GM18508 (cell line): Measurements from ENCODE around the gene ZNF445.
A peak's percentile ranks its signal among the peaks of the same experiment; 100 is the strongest.
"Not testable (repeated sequence)": the region's sequence is repeated elsewhere in the genome, so short reads cannot be mapped to it uniquely, and the experiment has no call there.

Source experiments
- ATAC-seq: cut with Tn5 transposase; IDR thresholded peaks from one replicate; pipeline ENCODE4 v1.9.1; 2021; ENCODE audit warnings: moderate number of reproducible peaks; ENCODE audit not compliant: insufficient read depth, unreplicated experiment

The ZNF445 gene

GRCh38 chr3:44439499-44440295 is 37.8 kb downstream of the ZNF445 start:
- ATAC-seq: peak; percentile 92

GRCh38 chr3:44437800-44438199 is 39.7 kb downstream of the ZNF445 start:
- no peak for ATAC-seq

- no peak for ATAC-seq
Observed at GRCh38 chr3:44436181-44436580, 41.3 kb downstream of the ZNF445 start.

- ATAC-seq: no peak
Observed at GRCh38 chr3:44434834-44435510, 42.5 kb downstream of the ZNF445 start.

GRCh38 chr3:44430466-44430865 is 47.0 kb downstream of the ZNF445 start:
- no peak for ATAC-seq

GRCh38 chr3:44429459-44429858 is 48.0 kb downstream of the ZNF445 start:
- no peak for ATAC-seq

- no peak for ATAC-seq
Observed at GRCh38 chr3:44428910-44429309, 48.6 kb downstream of the ZNF445 start.

GRCh38 chr3:44427683-44428082 is 49.8 kb downstream of the ZNF445 start:
- no peak for ATAC-seq

GRCh38 chr3:44424758-44425157 is 52.7 kb downstream of the ZNF445 start:
- no peak for ATAC-seq

- ATAC-seq: no peak
Observed at GRCh38 chr3:44421280-44421679, 56.2 kb downstream of the ZNF445 start.

- no peak for ATAC-seq
Observed at GRCh38 chr3:44420676-44421075, 56.8 kb downstream of the ZNF445 start.

- ATAC-seq: no peak
Observed at GRCh38 chr3:44419923-44420650, 57.4 kb downstream of the ZNF445 start.

- no peak for ATAC-seq
Observed at GRCh38 chr3:44419116-44419922, 58.2 kb downstream of the ZNF445 start.

GRCh38 chr3:44418549-44418948 is 58.9 kb downstream of the ZNF445 start:
- ATAC-seq: no peak

- ATAC-seq: not testable (repeated sequence)
Observed at GRCh38 chr3:44418118-44418517, 59.4 kb downstream of the ZNF445 start.

GRCh38 chr3:44416031-44417030 is 61.1 kb downstream of the ZNF445 start:
- no peak for ATAC-seq

GRCh38 chr3:44415421-44415820 is 62.0 kb downstream of the ZNF445 start:
- no peak for ATAC-seq

- no peak for ATAC-seq
Observed at GRCh38 chr3:44414517-44415090, 62.9 kb downstream of the ZNF445 start.

GRCh38 chr3:44412365-44412764 is 65.1 kb downstream of the ZNF445 start:
- ATAC-seq: no peak
